Endothelial cell of hepatic sinusoid (primary cell): ENCODE measurements around the gene PHF12.
"Not testable (repeated sequence)": the region's sequence is repeated elsewhere in the genome, so short reads cannot be mapped to it uniquely, and the experiment has no call there.

Experiments used
- in situ Hi-C: cut with HindIII; loops from 2 replicates; pipeline ENCODE4 v1.10.0; 2017; ENCODE audit warnings: low sequenced_read_pairs

PHF12 gene

DNA sequence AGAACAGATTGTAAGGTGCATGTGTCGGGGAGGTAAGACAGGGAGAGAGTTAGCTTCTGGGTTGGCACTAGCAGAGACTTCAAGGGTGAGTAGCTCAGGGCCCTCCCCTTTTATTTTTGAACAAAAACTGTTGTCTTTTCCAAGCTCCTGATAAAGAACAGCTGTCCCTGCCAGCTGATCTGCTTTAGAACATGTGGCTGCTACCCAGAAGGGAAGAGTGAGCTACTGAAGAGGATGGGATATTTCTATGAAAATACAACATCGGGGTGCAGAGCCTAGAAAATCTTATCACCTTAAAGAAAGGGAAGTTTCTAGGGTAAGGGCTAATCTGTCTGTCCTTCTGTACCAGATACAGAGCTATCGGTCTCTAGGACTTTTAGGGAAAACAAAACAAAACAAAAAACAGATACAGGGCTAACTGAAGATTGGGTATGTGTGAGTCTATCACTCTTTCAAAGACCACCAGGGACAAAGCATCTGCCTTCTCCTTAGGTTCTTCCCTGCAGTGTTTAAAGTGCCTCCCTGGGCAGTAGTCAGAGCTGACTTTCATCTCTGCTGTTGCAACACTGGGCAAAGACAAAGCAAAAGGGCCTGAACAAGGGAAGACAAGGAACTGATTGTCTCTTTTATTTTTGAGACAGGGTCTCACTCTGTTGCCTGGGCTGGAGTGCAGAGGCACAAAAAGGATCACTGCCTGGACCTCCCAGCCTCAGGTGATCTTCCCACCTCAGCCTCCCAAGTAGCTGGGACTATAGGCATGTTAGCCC lies 43.4 kb downstream of the PHF12 start:
- in situ Hi-C loops = loop anchor here (10.0 kb wide), 1 partner anchor 183 kb away; the partner anchor contains the start of genes NEK8 and TLCD1

DNA sequence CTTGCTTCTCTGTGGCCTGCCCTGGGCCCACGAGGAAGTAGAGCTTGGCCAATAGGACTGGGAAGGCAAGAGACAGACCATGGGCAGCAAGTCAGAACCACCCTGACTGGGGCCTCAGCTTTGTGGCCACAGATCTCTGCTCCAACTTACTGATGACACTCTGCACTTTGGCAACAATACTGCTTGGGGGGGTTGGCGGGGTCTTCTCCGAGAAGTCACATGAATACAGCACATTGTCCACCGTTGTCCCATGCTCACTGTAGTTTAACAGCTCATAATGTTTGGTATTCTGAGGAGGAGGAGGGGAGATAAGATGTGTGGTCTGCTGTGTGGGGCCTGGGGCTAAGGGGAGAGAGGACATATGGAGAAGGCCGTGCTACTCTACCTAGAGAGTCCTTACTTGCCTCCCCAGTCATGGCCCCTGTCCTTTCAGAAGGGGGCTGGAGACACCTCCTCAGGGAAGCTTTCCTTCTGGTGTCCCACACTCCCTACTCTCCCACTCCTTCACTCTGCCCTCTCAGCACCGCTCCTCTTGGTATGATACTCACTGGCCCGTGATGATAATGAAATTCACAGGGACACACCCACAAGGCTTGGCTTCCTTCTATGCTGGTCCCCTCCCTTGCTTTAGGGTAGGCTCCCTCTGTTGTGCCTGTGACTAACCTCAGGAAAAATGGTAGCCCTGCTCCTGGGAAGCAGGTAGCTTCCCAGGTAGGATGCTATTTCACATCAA lies 44.4 kb downstream of the PHF12 start:
- in situ Hi-C loops = loop anchor here (10.0 kb wide), 1 partner anchor 182 kb away; the partner anchor contains the start of genes NEK8 and TLCD1

GRCh38 chr17:28906276-28906675 lies 45.0 kb downstream of the PHF12 start:
- in situ Hi-C loops = loop anchor here (10.0 kb wide), 1 partner anchor 181 kb away; the partner anchor contains the start of genes NEK8 and TLCD1

GRCh38 chr17:28904800-28905199 lies 46.5 kb downstream of the PHF12 start:
- in situ Hi-C loops = loop anchor here (10.0 kb wide), 1 partner anchor 180 kb away; the partner anchor contains the start of genes NEK8 and TLCD1

DNA sequence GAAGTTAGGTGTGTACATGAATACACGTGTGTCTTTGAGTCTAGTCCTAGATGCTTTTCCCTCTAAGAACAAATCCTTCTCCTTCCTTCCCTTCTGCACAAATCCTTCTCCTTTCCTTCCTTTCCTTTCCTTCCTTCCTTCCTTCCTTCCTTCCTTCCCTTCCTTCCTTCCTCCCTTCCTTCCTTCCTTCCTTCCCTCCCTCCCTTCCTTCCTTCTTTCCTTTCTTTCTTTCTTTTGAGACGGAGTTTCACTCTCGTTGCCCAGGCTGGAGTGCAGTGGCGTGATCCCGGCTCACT lies 47.8 kb downstream of the PHF12 start:
- in situ Hi-C loops = loop anchor here (10.0 kb wide), 1 partner anchor 179 kb away; the partner anchor contains the start of genes NEK8 and TLCD1

GRCh38 chr17:28902819-28903545 lies 48.3 kb downstream of the PHF12 start, which contains the start of gene DHRS13:
Gene DHRS13 (minus strand): TSS chr17:28903079. CDS start chr17:28902944, 135 bp downstream.
- in situ Hi-C loops = loop anchor here (10.0 kb wide), 1 partner anchor 178 kb away; the partner anchor contains the start of genes NEK8 and TLCD1

- in situ Hi-C loops = loop anchor here (10.0 kb wide), 1 partner anchor 177 kb away; the partner anchor contains the start of genes NEK8 and TLCD1
Measured at GRCh38 chr17:28901866-28902818, 49.2 kb downstream of the PHF12 start.

- in situ Hi-C loops = loop anchor here (10.0 kb wide), 1 partner anchor 176 kb away; the partner anchor contains the start of genes NEK8 and TLCD1
Measured at GRCh38 chr17:28900986-28901726, 50.2 kb downstream of the PHF12 start.

- in situ Hi-C loops = no loop called here
Measured at GRCh38 chr17:28899212-28899815, 52.0 kb downstream of the PHF12 start.

DNA sequence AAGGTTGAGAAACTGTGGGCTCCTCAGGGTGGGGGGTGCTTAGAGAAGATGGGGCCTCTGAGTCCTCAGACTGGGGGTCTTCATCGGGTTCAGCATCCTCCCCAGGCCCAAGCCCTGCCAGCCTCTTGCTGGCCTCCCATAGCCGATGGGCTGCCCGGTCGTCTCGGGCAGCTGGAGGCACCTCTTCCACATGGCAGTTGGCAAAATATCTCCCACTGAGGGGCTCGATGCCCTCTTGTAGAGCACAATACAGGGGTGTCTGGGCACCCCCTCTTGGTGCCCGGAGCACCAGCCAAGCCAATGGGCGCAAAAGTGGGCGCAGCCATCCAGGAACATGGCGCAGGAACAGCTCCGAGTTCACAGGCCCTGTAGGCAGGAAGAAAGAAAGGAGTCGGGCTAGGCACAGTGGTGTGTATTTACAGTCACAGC lies 52.8 kb downstream of the PHF12 start:
- in situ Hi-C loops = no loop called here

GRCh38 chr17:28897769-28898526 lies 53.4 kb downstream of the PHF12 start:
- in situ Hi-C loops = no loop called here

- in situ Hi-C loops = no loop called here
Measured at GRCh38 chr17:28896884-28897768, 54.2 kb downstream of the PHF12 start, which contains the start of gene FLOT2. Gene FLOT2 (minus strand): TSS chr17:28897733. CDS start chr17:28897574, 159 bp downstream.

DNA sequence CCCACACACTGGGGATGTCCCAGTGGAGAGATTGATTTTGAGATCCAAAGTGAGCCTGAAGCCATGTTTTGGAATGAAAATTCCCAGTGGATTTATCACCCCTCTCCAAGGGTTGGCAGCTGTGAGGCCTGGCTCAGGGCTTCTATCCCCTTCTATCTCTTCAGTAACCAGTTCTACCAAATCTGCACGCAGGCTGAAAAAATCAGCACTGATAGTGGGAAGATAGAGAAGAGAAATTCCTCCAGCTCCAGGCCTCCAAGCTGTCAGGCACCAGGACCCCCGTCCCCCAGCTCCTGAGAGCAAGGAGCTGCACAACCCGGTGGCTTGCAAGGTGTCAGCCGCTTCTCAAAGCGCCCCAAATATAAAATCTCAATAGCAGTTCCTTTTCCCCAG lies 54.8 kb downstream of the PHF12 start:
- in situ Hi-C loops = no loop called here

GRCh38 chr17:28895794-28896447 lies 55.4 kb downstream of the PHF12 start:
- in situ Hi-C loops = no loop called here

- in situ Hi-C loops = not testable (repeated sequence)
Measured at GRCh38 chr17:28893248-28894183, 57.8 kb downstream of the PHF12 start.
